Skeletal muscle cell (primary cell): Measurements from ENCODE around the gene NSMCE1.
"Not testable (repeated sequence)": the region's sequence is repeated elsewhere in the genome, so short reads cannot be mapped to it uniquely, and the experiment has no call there.

Experiments
- DNase-seq: peaks from one replicate; pipeline ENCODE4 v3.0.0-alpha.2; 2010; ENCODE audit warnings: low read depth
- H3K4me3 ChIP-seq: 2 replicates; pipeline ENCODE4 v1.5.1; 2011; ENCODE audit warnings: low read depth, mild to moderate bottlenecking, control low read depth, low read length, moderate library complexity

The NSMCE1 gene

GRCh38 chr16:27204312-27204915, 64.2 kb downstream of the NSMCE1 start:
- DNase-seq, result peak; percentile 10
- H3K4me3 ChIP-seq, result peak overlapping the region; percentile 85

- peak; percentile 97 for DNase-seq
- H3K4me3 ChIP-seq, result peak within 1 kb of the TSS; percentile 85
Observed at GRCh38 chr16:27203507-27204311, 64.9 kb downstream of the NSMCE1 start, which contains the start of gene KDM8. TSS of gene KDM8 (plus strand) at chr16:27203526. CDS start at chr16:27210124, 6,598 bp downstream.

- peak overlapping the region; percentile 85 for H3K4me3 ChIP-seq
- peak; percentile 81 for DNase-seq
Observed at GRCh38 chr16:27202923-27203506, 65.6 kb downstream of the NSMCE1 start.

- not testable (repeated sequence) for H3K4me3 ChIP-seq, DNase-seq
Observed at GRCh38 chr16:27200914-27201313, 67.7 kb downstream of the NSMCE1 start.

- no peak overlapping the region for H3K4me3 ChIP-seq
- DNase-seq, result no peak
Observed at GRCh38 chr16:27199736-27200135, 68.8 kb downstream of the NSMCE1 start.

- DNase-seq, result no peak
- no peak overlapping the region for H3K4me3 ChIP-seq
Observed at GRCh38 chr16:27199235-27199586, 69.4 kb downstream of the NSMCE1 start.

GRCh38 chr16:27198451-27199234, 69.9 kb downstream of the NSMCE1 start:
- no peak for DNase-seq
- no peak overlapping the region for H3K4me3 ChIP-seq

GRCh38 chr16:27197004-27197403, 71.6 kb downstream of the NSMCE1 start:
- H3K4me3 ChIP-seq, result no peak overlapping the region
- DNase-seq, result no peak

- DNase-seq, result no peak
- H3K4me3 ChIP-seq, result no peak overlapping the region
Observed at GRCh38 chr16:27195941-27196595, 72.5 kb downstream of the NSMCE1 start.

- H3K4me3 ChIP-seq, result no peak overlapping the region
- DNase-seq, result no peak
Observed at GRCh38 chr16:27195076-27195741, 73.4 kb downstream of the NSMCE1 start.

- no peak for DNase-seq
- H3K4me3 ChIP-seq, result no peak overlapping the region
Observed at GRCh38 chr16:27193300-27193990, 75.1 kb downstream of the NSMCE1 start.

- H3K4me3 ChIP-seq, result no peak overlapping the region
- no peak for DNase-seq
Observed at GRCh38 chr16:27191352-27191924, 77.1 kb downstream of the NSMCE1 start.

GRCh38 chr16:27190316-27190871, 78.2 kb downstream of the NSMCE1 start:
- H3K4me3 ChIP-seq, result no peak overlapping the region
- no peak for DNase-seq

GRCh38 chr16:27189335-27189972, 79.1 kb downstream of the NSMCE1 start:
- no peak for DNase-seq
- H3K4me3 ChIP-seq, result no peak overlapping the region

- DNase-seq, result no peak
- no peak overlapping the region for H3K4me3 ChIP-seq
Observed at GRCh38 chr16:27188633-27189032, 79.9 kb downstream of the NSMCE1 start.

GRCh38 chr16:27185776-27186130, 82.8 kb downstream of the NSMCE1 start:
- H3K4me3 ChIP-seq, result no peak overlapping the region
- DNase-seq, result no peak

- H3K4me3 ChIP-seq, result no peak overlapping the region
- no peak for DNase-seq
Observed at GRCh38 chr16:27182906-27183405, 85.6 kb downstream of the NSMCE1 start.
